HepG2 (cell line): ENCODE results near the gene CERS6. TPM values are rescaled to one million over a fixed set of nuclear protein-coding genes. Genes with fewer than 3 reads are reported as not detected.

Experiments used
- ATF4 ChIP-seq, 2 experiments: fragments of 450-650 bp in 1 of 2; sonication (generic) in 1 of 2; formaldehyde crosslinking; IDR thresholded peaks; 2 replicates each; pipeline versions ENCODE4 v1.5.0 to v1.8.0; 2020 to 2022; ENCODE audit warnings: mild to moderate bottlenecking in 1 of 2, missing genetic modification reagents in 1 of 2
- HNF1A ChIP-seq, 2 experiments: sonication (generic) in 1 of 2; formaldehyde crosslinking in 1 of 2; IDR thresholded peaks; 2 replicates each; pipeline versions ENCODE4 v1.4.0 to v1.6.1; 2016 to 2020; ENCODE audit warnings: borderline replicate concordance in 1 of 2, low read depth in 1 of 2, mild to moderate bottlenecking in 1 of 2, missing genetic modification reagents in 1 of 2
- HNRNPL ChIP-seq: fragments of 200-400 bp; formaldehyde crosslinking; IDR thresholded peaks from 2 replicates; pipeline ENCODE4 v1.6.1; 2017; ENCODE audit warnings: mild to moderate bottlenecking, low read depth, low read length
- KAT8 ChIP-seq: IDR thresholded peaks from 2 replicates; pipeline ENCODE4 v1.6.1; 2016; ENCODE audit warnings: missing genetic modification reagents, missing compliant biosample characterization
- NR3C1 ChIP-seq: sonication (generic); formaldehyde crosslinking; IDR thresholded peaks from 2 replicates; pipeline ENCODE4 v1.4.0; 2020; ENCODE audit warnings: missing genetic modification reagents
- POGZ ChIP-seq: sonication (generic); formaldehyde crosslinking; IDR thresholded peaks from 2 replicates; pipeline ENCODE4 v1.4.0; 2020; ENCODE audit warnings: mild to moderate bottlenecking, missing genetic modification reagents
- SCMH1 ChIP-seq: sonication (generic); formaldehyde crosslinking; IDR thresholded peaks from 2 replicates; pipeline ENCODE4 v1.9.0; 2021; ENCODE audit warnings: missing genetic modification reagents, mild to moderate bottlenecking, borderline replicate concordance
- SP1 ChIP-seq, 2 experiments: fragments of 450-650 bp in 1 of 2; sonication (generic) in 1 of 2; formaldehyde crosslinking in 1 of 2; IDR thresholded peaks; 2 replicates each; pipeline versions ENCODE4 v1.4.0 to v1.6.1; 2016 to 2020; ENCODE audit warnings: missing genetic modification reagents in 1 of 2
- SRSF1 ChIP-seq: fragments of 200-400 bp; formaldehyde crosslinking; optimal IDR thresholded peaks from 2 replicates; pipeline ENCODE3; 2017; ENCODE audit warnings: mild to moderate bottlenecking, low read depth, low read length, moderate library complexity
- SRSF4 ChIP-seq: fragments of 200-400 bp; formaldehyde crosslinking; IDR thresholded peaks from one replicate; pipeline ENCODE4 v1.6.1; 2018; ENCODE audit warnings: mild to moderate bottlenecking, low read depth, low read length, moderate library complexity; ENCODE audit not compliant: poor library complexity, severe bottlenecking
- TARDBP ChIP-seq: sonication (generic); formaldehyde crosslinking; IDR thresholded peaks from 2 replicates; pipeline ENCODE4 v1.8.0; 2022; ENCODE audit warnings: mild to moderate bottlenecking, missing genetic modification reagents
- THAP11 ChIP-seq: IDR thresholded peaks from 2 replicates; pipeline ENCODE4 v1.6.1; 2016; ENCODE audit warnings: missing biosample characterization, missing genetic modification reagents
- ZBTB14 ChIP-seq: sonication (generic); formaldehyde crosslinking; IDR thresholded peaks from 2 replicates; pipeline ENCODE4 v1.4.0; 2020; ENCODE audit warnings: missing genetic modification reagents
- ZEB1 ChIP-seq: IDR thresholded peaks from 2 replicates; pipeline ENCODE4 v1.6.1; 2012; ENCODE audit warnings: mild to moderate bottlenecking, low read depth, inconsistent platforms; ENCODE audit not compliant: insufficient replicate concordance
- ZMAT5 ChIP-seq: sonication (generic); formaldehyde crosslinking; IDR thresholded peaks from 2 replicates; pipeline ENCODE4 v1.5.0; 2020; ENCODE audit warnings: mild to moderate bottlenecking, low read depth, missing genetic modification reagents, borderline replicate concordance
- ZNF205 ChIP-seq: IDR thresholded peaks from 2 replicates; pipeline ENCODE4 v1.6.1; 2018; ENCODE audit warnings: missing biosample characterization, missing genetic modification reagents
- ZNF251 ChIP-seq: sonication (generic); formaldehyde crosslinking; IDR thresholded peaks from 2 replicates; pipeline ENCODE4 v1.9.0; 2021; ENCODE audit warnings: mild to moderate bottlenecking, missing genetic modification reagents
- ZNF317 ChIP-seq: sonication (generic); formaldehyde crosslinking; IDR thresholded peaks from 2 replicates; pipeline ENCODE4 v1.5.0; 2020; ENCODE audit warnings: mild to moderate bottlenecking, missing genetic modification reagents
- ZNF652 ChIP-seq: IDR thresholded peaks from 2 replicates; pipeline ENCODE4 v1.6.1; 2016; ENCODE audit warnings: low read depth, borderline replicate concordance
- ZNF678 ChIP-seq: sonication (generic); formaldehyde crosslinking; IDR thresholded peaks from 2 replicates; pipeline ENCODE4 v1.4.0; 2020; ENCODE audit warnings: mild to moderate bottlenecking, missing genetic modification reagents
- ZNF7 ChIP-seq: IDR thresholded peaks from 2 replicates; pipeline ENCODE4 v1.6.1; 2016; ENCODE audit warnings: missing biosample characterization, missing genetic modification reagents
- ZSCAN31 ChIP-seq: sonication (generic); formaldehyde crosslinking; IDR thresholded peaks from 2 replicates; pipeline ENCODE4 v1.5.0; 2020; ENCODE audit warnings: low read depth, mild to moderate bottlenecking, missing genetic modification reagents
- polyA plus RNA-seq, 8 experiments: library from polyadenylated mRNA; depleted of rRNA in 3 of 8; stranded (reverse) in 7 of 8; unstranded in 1 of 8; fragments of >200 nt; fragmentation: Illumina TruSeq in 4 of 8; extraction: Trizol in 4 of 8; gene quantifications; 2 replicates each; pipeline versions ENCODE4 v1.2.1 to v1.2.3, GENCODE V29; 2011 to 2016; ENCODE audit warnings: low read depth in 4 of 8, missing spikeins in 1 of 8, mixed read lengths in 1 of 8; ENCODE audit not compliant: insufficient read depth in 1 of 8
- total RNA-seq, 5 experiments: library from RNA; depleted of rRNA; stranded (reverse); fragments of >200 nt; fragmentation: Illumina TruSeq; extraction: Trizol; gene quantifications; 2 replicates each; pipeline ENCODE4 v1.2.3, GENCODE V29; 2016; ENCODE audit warnings: low read depth in 1 of 5

The CERS6 gene
- total and polyA plus RNA-seq, 2 of the 13 experiments (the other 11 are each of a cell fraction or from before 2014, with no cell fraction given), result 10.1 to 20.3 TPM

- TF ChIP-seq ZMAT5 (CRISPR knock-in tag) (no peak), ZSCAN31 (CRISPR knock-in tag) (no peak), SRSF4 (no peak), ZNF678 (CRISPR knock-in tag) (no peak), HNF1A (IDR thresholded peaks at IDR 0.05; ENCODE audit: low read depth) (0 out of 2 replicates have a peak, but pooled peaks have one; percentile 24), HNF1A (CRISPR knock-in tag; IDR thresholded peaks at IDR 0.05; ENCODE audit: borderline replicate concordance) (no peak), KAT8 (CRISPR knock-in tag) (no peak), ZNF317 (CRISPR knock-in tag) (no peak), SP1 (IDR thresholded peaks at IDR 0.05) (no peak), SP1 (CRISPR knock-in tag; IDR thresholded peaks at IDR 0.05) (no peak), NR3C1 (CRISPR knock-in tag) (no peak), ZBTB14 (no peak), ZNF652 (CRISPR knock-in tag) (no peak), SCMH1 (no peak), TARDBP (CRISPR knock-in tag) (peak; percentile 32; the same call in 1 of the 2 replicates), ZEB1 (no peak), ZNF251 (CRISPR knock-in tag) (no peak), ATF4 (CRISPR knock-in tag; IDR thresholded peaks at IDR 0.05) (no peak), ZNF205 (CRISPR knock-in tag) (no peak), ZNF7 (no peak), POGZ (CRISPR knock-in tag) (no peak), SRSF1 (no peak), THAP11 (no peak), HNRNPL (no peak)
These were observed 324.6 kb downstream of the CERS6 start (continued) for GRCh38 chr2:168780669-168781071.
